ENCODE measurements around the gene PCLO.

- no peak for TF ChIP-seq CTCF (conservative IDR thresholded peaks at IDR 0.05; ENCODE audit: low read length)
- TF ChIP-seq EZH2phosphoT487 (IDR thresholded peaks at IDR 0.05; ENCODE audit: borderline replicate concordance, low read depth, low read length), result no peak
Observed at GRCh38 chr7:83020161-83020560, 142.5 kb downstream of the PCLO start.
